OCI-M1 (cell line): Measurements from ENCODE around the gene EFCAB14.
"Not testable (repeated sequence)": the region's sequence is repeated elsewhere in the genome, so short reads cannot be mapped to it uniquely, and the experiment has no call there.

ENCODE experiments used
- DNase-seq: peaks from one replicate; lab custom pipeline; 2025; lab: John Stamatoyannopoulos, UW

EFCAB14 gene, protein sequence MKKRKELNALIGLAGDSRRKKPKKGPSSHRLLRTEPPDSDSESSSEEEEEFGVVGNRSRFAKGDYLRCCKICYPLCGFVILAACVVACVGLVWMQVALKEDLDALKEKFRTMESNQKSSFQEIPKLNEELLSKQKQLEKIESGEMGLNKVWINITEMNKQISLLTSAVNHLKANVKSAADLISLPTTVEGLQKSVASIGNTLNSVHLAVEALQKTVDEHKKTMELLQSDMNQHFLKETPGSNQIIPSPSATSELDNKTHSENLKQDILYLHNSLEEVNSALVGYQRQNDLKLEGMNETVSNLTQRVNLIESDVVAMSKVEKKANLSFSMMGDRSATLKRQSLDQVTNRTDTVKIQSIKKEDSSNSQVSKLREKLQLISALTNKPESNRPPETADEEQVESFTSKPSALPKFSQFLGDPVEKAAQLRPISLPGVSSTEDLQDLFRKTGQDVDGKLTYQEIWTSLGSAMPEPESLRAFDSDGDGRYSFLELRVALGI

DNA sequence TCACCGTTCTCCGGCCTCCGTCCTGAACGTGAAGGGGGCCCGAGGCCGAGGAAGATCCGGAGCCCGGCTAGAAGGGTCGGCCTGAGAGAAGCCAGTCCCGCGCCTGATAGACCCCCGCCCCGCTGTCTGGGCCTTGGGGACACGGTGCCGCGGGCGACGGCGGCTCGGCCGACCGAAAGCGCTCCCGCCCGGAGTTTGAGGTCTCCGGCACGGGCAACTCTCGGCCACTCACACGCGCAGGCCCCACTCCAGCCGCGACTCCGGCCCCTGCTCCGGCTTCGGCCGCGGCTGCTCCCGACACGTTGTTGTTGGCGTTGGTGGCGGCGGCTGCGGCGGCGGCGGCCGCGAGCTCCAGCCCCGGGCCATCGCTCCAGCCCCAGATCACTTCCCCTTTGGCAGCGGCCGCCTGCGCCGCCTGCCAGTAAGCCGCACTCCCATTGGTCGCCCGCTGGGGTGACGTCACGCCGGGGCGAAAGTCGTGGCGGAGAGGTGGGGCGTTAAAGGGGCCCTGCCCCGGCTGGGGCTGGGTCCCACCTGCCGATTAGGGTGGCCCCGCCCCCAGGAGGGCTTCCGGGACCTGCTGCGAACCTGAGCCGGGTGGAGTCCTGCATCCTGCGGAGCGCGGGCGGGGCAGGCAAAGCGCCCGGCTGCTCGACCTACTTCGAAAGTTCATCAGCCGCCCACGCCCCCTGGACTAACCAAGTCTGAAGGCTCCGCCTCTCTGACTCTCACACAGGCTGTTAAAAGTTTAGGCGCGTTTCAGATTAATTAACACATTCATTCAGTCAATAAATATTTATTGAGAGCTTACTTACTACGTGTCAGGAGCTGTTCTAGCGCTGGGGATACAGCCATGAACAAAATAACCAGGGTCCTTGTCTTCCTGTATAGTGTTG is at the start of gene EFCAB14:
Gene EFCAB14, minus strand, starts transcription at position 388 of the 896 bp plus-strand sequence. CDS start 1,027 bp downstream, outside the sequence.
- DNase-seq: peak; percentile 98

GRCh38 chr1:46768445-46768844 is 49.5 kb upstream of the EFCAB14 start:
- no peak for DNase-seq

DNA sequence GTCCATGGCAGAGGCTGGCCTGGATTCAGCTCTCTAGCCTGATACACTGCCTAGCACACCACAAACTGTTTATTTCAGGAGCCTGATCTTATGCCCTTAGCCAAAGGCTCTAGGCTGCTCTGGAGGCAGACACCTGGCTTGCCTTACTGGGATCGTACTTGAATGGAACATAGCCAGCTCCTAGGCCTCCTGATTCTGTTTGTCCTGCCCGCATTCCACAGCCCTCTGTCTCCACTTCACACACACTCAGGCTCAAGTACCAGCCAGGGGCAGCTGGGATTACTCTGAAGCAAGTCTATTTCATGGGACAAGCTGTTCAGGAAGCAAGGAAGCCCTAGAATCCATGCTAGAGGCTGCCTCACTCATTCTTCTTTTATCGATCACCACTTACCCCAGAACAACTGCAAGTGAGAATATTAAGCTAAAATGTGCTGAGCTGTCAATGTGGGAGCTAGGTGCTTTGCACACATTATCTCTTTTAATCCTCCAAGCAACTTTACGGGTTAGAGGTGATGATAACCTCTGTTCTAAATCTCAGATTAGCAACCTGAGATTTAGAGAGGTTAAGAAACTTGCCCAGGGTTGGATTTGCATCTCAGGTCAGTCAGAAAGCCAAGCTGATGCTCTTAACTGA is 48.9 kb upstream of the EFCAB14 start:
- no peak for DNase-seq

DNA sequence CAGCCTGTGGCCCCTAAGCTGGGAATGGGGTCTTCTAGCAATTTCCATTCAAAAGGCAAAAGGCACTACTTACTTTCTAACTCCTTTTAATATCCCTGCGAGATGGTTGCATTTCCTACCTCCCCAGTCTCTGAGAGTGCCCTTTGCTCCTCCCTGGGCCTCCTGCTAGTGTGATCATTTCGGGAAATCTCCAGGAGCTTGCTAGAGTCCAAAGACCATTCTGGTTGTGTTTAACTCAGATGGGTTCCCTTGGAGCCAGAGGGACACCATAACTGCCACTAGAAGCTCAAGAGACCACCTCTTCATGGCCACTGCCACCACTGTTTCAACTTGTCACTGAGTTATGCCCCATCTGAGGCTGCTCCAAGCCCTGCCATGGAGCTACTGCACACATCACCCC is 45.5 kb upstream of the EFCAB14 start:
- no peak for DNase-seq

- no peak for DNase-seq
Measured at GRCh38 chr1:46761740-46762139, 42.8 kb upstream of the EFCAB14 start.

- no peak for DNase-seq
Measured at GRCh38 chr1:46760558-46761166, 41.7 kb upstream of the EFCAB14 start.

DNA sequence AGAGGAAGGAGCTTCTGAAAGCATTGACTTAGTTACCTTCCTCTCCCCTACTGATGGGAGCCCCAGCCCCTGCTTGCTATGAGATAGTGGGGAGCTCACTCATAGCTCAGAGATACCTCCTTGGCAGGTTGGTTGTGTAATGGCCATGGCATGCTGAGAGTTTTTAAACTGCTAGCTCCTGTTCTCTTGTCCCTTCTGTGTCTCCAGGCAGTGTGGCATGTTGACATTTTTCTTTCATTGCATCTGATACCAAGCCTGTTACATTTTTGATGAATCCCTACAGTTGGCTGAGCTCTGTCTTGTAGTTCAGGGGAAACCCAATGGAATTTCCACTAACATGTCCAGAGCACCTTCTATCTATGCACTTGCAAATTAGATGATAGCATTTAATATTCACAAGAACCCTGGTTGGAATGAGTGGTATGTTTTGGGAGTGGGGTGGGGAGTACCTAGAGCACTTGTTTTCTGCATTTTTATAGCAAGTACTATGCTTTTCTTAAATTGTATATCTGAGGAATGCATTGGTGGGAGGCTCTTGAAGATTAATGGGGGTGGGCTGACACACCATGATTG is 39.1 kb upstream of the EFCAB14 start:
- DNase-seq: no peak

- no peak for DNase-seq
Measured at GRCh38 chr1:46757247-46757955, 38.5 kb upstream of the EFCAB14 start.

DNA sequence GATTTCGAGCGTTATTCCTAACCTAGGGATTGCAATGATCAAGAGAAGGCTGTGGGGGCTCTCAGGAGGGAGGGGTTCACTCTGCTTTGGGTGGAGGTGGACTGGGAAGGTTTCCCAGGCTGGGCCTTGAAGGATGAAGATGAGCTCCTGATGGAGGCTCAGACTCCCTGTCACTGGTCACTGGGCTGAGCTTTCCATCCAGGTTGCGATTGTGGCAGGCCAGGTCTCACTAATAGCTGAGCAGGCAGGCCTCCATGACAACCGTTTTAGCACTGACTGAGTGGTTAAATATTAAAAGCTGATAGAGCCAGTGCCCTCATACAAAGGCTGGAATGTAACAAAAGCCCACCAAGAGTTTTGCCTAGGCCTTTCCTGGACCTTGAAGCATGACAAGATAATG is 36.2 kb upstream of the EFCAB14 start:
- no peak for DNase-seq

DNA sequence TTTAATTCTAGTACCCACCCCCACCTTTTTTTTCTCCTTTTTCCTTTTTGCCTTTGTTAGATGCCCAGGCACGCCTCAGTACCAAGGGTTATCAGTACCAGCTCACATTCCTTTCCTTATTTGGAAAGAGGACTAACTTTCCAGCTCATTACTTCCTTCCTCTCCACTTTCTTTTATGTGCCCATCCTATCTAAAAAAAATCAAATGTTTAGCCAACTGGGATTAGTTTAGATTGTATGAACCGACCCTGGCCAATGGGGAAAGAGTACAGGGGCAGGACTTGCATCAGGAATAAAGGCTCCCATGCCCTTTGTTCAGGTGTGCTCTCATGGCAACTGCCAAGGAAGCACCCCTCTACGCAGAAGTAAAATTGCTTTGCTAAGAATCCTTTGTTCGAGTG is 35.8 kb upstream of the EFCAB14 start:
- DNase-seq: not testable (repeated sequence)

- no peak for DNase-seq
Measured at GRCh38 chr1:46753985-46754384, 35.1 kb upstream of the EFCAB14 start.

GRCh38 chr1:46749921-46750404 is 31.0 kb upstream of the EFCAB14 start:
- DNase-seq: no peak

- DNase-seq: no peak
Measured at GRCh38 chr1:46749404-46749803, 30.5 kb upstream of the EFCAB14 start.

- peak; percentile 64 for DNase-seq
Measured at GRCh38 chr1:46747683-46748288, 28.9 kb upstream of the EFCAB14 start.

GRCh38 chr1:46742069-46742468 is 23.2 kb upstream of the EFCAB14 start:
- DNase-seq: no peak

- DNase-seq: peak; percentile 75
Measured at GRCh38 chr1:46735708-46736324, 16.9 kb upstream of the EFCAB14 start.

DNA sequence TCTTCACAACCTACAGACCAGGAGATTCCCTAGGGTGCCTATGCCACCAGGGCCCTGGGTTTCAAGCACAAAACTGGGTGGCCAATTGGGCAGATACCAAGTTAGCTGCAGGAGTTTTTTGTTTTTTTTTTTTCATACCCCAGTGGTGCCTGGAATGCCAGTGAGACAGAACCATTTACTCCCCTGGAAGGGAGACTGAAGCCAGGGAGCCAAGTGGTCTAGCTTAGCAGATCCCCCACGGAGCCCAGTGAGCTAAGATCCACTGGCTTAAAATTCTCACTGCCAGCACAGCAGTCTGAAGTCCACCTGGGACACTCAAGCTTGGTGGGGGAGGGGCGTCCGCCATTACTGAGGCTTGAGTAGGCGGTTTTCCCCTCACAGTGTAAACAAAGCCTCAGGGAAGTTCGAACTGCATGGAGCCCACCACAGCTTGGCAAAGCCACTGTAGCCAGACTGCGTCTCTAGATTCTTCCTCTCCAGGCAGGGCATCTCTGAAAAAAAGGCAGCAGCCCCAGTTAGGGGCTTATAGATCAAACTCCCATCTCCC is 9.5 kb upstream of the EFCAB14 start:
- DNase-seq: not testable (repeated sequence)

DNA sequence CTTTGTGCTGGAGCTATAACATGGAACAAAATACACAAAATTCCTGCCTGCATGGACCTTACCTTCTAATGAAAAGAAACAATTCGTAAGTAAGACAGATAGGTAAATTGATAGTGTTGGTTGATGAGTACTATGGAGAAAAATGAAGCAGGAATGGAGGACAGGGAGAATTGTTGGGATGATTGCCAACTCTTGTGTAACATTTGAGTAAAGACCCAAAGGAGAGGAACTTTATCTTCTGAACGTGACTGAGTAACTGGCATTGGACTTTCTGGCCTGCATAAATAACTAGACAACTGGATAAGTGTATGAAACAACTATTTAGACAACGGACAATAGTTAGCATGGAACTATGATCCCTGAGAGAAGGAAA is 6.8 kb upstream of the EFCAB14 start:
- DNase-seq: no peak

DNA sequence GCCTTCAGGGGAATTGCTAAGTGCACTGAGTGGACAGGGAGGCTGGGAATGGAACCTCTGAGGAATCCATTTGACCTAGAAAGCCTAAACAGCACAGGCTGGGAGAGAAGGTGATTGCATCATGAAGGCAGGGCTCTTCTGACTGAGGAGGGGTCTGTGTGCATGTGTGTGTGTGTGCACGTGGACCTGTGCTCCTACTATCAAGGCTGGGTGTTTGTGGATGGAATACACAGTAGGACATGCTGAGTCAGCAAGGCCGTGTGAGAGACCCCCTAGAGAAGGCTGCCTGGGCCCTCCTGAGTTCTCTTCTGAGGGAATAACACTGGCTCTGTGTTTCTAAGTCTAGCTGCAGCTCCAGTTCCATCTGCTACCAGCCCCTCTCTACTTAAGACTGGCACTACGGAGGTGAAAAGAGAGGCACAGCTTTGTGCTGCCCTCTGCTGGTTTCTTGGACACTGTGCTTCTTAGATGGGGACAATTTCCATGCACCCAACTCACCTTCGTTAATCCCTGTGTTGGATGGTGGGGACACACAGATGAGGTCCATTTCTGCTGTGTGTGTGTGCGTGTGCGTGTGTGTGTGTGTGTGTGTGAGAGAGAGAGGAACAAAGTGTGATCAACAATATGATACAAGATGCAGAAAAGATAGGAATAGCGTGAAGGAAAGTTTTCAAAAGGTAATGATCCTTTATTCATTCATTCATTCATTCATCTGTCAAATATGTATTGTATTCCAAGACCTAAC is 6.2 kb upstream of the EFCAB14 start:
- DNase-seq: peak; percentile 84
